Liver (tissue), 9 donors: ENCODE results near the gene ALKBH2. TPM values are rescaled to one million over a fixed set of nuclear protein-coding genes. Genes with fewer than 3 reads are reported as not detected.

Experiments used
- DNase-seq: peaks from one replicate; pipeline ENCODE4 v3.0.0-alpha.2; 2017; ENCODE audit warnings: low spot score
- H3K27ac ChIP-seq, 2 donors: one replicate each; pipeline ENCODE4 v1.7.0; 2013; ENCODE audit warnings: inconsistent platforms in 2 of 2, low read length in 2 of 2, control low read depth in 1 of 2, low read depth in 1 of 2, mild to moderate bottlenecking in 1 of 2
- H3K27me3 ChIP-seq, 4 donors: one replicate each; pipeline versions ENCODE4 v1.6.1 to v1.7.0; 2013; ENCODE audit warnings: low read length in 3 of 4, inconsistent platforms in 1 of 4, mild to moderate bottlenecking in 1 of 4, moderate library complexity in 1 of 4; ENCODE audit not compliant: control insufficient read depth in 4 of 4, insufficient read depth in 4 of 4
- H3K36me3 ChIP-seq, 4 donors: one replicate each; pipeline versions ENCODE4 v1.6.1 to v1.7.0; 2013; ENCODE audit warnings: low read length in 3 of 4, mild to moderate bottlenecking in 3 of 4, low read depth in 1 of 4, moderate library complexity in 1 of 4; ENCODE audit not compliant: control insufficient read depth in 4 of 4, insufficient read depth in 3 of 4
- H3K4me1 ChIP-seq, 4 donors: one replicate each; pipeline versions ENCODE4 v1.6.1 to v1.7.0; 2013; ENCODE audit warnings: low read length in 3 of 4, mild to moderate bottlenecking in 3 of 4, moderate library complexity in 1 of 4; ENCODE audit not compliant: control insufficient read depth in 4 of 4, insufficient read depth in 4 of 4
- H3K4me3 ChIP-seq, 3 donors: one replicate each; pipeline versions ENCODE4 v1.6.1 to v1.7.0; 2013; ENCODE audit warnings: low read length in 3 of 3, control low read depth in 1 of 3, low read depth in 1 of 3, mild to moderate bottlenecking in 1 of 3
- H3K9ac ChIP-seq, 2 donors: one replicate each; pipeline ENCODE4 v1.7.0; 2013; ENCODE audit warnings: low read length in 2 of 2, mild to moderate bottlenecking in 2 of 2, moderate library complexity in 2 of 2, control low read depth in 1 of 2, low read depth in 1 of 2
- H3K9me3 ChIP-seq, 4 donors: one replicate each; pipeline versions ENCODE4 v1.6.1 to v1.7.0; 2013; ENCODE audit warnings: low read length in 3 of 4; ENCODE audit not compliant: control insufficient read depth in 4 of 4
- ATF3 ChIP-seq: IDR thresholded peaks from 2 replicates; pipeline ENCODE4 v1.6.1; 2016; ENCODE audit warnings: antibody characterized with exemption
- CTCF ChIP-seq: fragments of 150-350 bp; IDR thresholded peaks from 2 replicates; pipeline ENCODE4 v1.5.1; 2017; ENCODE audit warnings: improper control_type of control experiment, low read depth, low read length; ENCODE audit not compliant: missing input control
- EGR1 ChIP-seq, 2 donors: IDR thresholded peaks; 2 replicates each; pipeline ENCODE4 v1.6.1; 2016 to 2018; ENCODE audit warnings: antibody characterized with exemption in 2 of 2, low read depth in 2 of 2
- FOXA1 ChIP-seq: IDR thresholded peaks from 2 replicates; pipeline ENCODE4 v1.6.1; 2016; ENCODE audit warnings: antibody characterized with exemption
- FOXA2 ChIP-seq: IDR thresholded peaks from 2 replicates; pipeline ENCODE4 v1.6.1; 2016; ENCODE audit warnings: antibody characterized with exemption
- GABPA ChIP-seq, 2 donors: IDR thresholded peaks in 1 of 2; conservative IDR thresholded peaks in 1 of 2; 2 replicates each; pipeline ENCODE4 v1.6.1; 2016; ENCODE audit warnings: antibody characterized with exemption in 2 of 2, mild to moderate bottlenecking in 1 of 2, moderate library complexity in 1 of 2
- HNF4A ChIP-seq, 2 donors: conservative IDR thresholded peaks; 2 replicates each; pipeline ENCODE4 v1.6.1; 2016; ENCODE audit warnings: antibody characterized with exemption in 2 of 2, mild to moderate bottlenecking in 2 of 2
- HNF4G ChIP-seq: IDR thresholded peaks from 2 replicates; pipeline ENCODE4 v1.6.1; 2016; ENCODE audit warnings: antibody characterized with exemption
- JUND ChIP-seq, 2 donors: IDR thresholded peaks; 2 replicates each; pipeline ENCODE4 v1.6.1; 2016; ENCODE audit warnings: antibody characterized with exemption in 2 of 2
- MAX ChIP-seq: IDR thresholded peaks from 2 replicates; pipeline ENCODE4 v1.6.1; 2016; ENCODE audit warnings: antibody characterized with exemption
- NR2F2 ChIP-seq: IDR thresholded peaks from 2 replicates; pipeline ENCODE4 v1.6.1; 2016; ENCODE audit warnings: antibody characterized with exemption
- RAD21 ChIP-seq, 2 donors: IDR thresholded peaks; 2 replicates each; pipeline ENCODE4 v1.6.1; 2016; ENCODE audit warnings: antibody characterized with exemption in 2 of 2, mild to moderate bottlenecking in 2 of 2
- REST ChIP-seq: IDR thresholded peaks from 2 replicates; pipeline ENCODE4 v1.6.1; 2016; ENCODE audit warnings: antibody characterized with exemption, mild to moderate bottlenecking
- RXRA ChIP-seq, 2 donors: IDR thresholded peaks; 2 replicates each; pipeline ENCODE4 v1.6.1; 2017 to 2018; ENCODE audit warnings: antibody characterized with exemption in 2 of 2, mild to moderate bottlenecking in 1 of 2
- SP1 ChIP-seq: IDR thresholded peaks from 2 replicates; pipeline ENCODE4 v1.6.1; 2018; ENCODE audit warnings: antibody characterized with exemption, mild to moderate bottlenecking
- TAF1 ChIP-seq: conservative IDR thresholded peaks from 2 replicates; pipeline ENCODE4 v1.6.1; 2016; ENCODE audit warnings: antibody characterized with exemption, mild to moderate bottlenecking
- YY1 ChIP-seq: IDR thresholded peaks from 2 replicates; pipeline ENCODE4 v1.6.1; 2016; ENCODE audit warnings: antibody characterized with exemption, mild to moderate bottlenecking
- ZBTB33 ChIP-seq: IDR thresholded peaks from 2 replicates; pipeline ENCODE4 v1.6.1; 2016; ENCODE audit warnings: antibody characterized with exemption
- WGBS: extraction: QIAGEN DNeasy Blood & Tissue Kit; methylation state at CpG from one replicate; pipeline ENCODE4 v1.1.7; 2013; 5-methylcytosine and 5-hydroxymethylcytosine counted together
- polyA plus RNA-seq, 2 donors: library from polyadenylated mRNA; stranded (reverse) in 1 of 2; unstranded in 1 of 2; fragments of 200-250 nt in 1 of 2; fragments of >200 nt in 1 of 2; fragmentation: Nextera tagmentation in 1 of 2; extraction: Ambion mirVana in 1 of 2; gene quantifications; one replicate each; pipeline versions ENCODE4 v1.2.1 to v1.2.3, GENCODE V29; 2013 to 2015
- total RNA-seq, 2 donors: library from RNA; depleted of rRNA; stranded (reverse); fragments of >200 nt; gene quantifications; one replicate each; pipeline ENCODE4 v1.2.3, GENCODE V29; 2014
- donor health status: healthy.
- donor health status: healthy.
- donor health status: healthy.
- donor health status: healthy.
- donor health status: healthy.

ALKBH2 gene
- total and polyA plus RNA-seq, 4 donors = 6.8 to 24.7 (median 19.9) TPM

- TF ChIP-seq HNF4A (conservative IDR thresholded peaks at IDR 0.05) (no peak), ZBTB33 (no peak)
- Histone ChIP-seq H3K27ac (peak overlapping the region; percentile 78 to 85), H3K36me3 (no peaks in the 10 kb centered on the region), H3K27me3 (no peaks in the 10 kb centered on the region), H3K4me3 (peak overlapping the region in 1 of 3 donors; percentile 18), H3K9me3 (no peaks in the 10 kb centered on the region), H3K9ac (peak overlapping the region in 1 of 2 donors; percentile 9), H3K4me1 (peaks cover 17 to 80% (median 72%) of the 10 kb centered on the region in 4 donors)
- DNase-seq = no peak
- WGBS = 53% methylated on average over 12 of the region's 12 CpGs
Observed at GRCh38 chr12:109116611-109116949, 23.3 kb upstream of the ALKBH2 start.

- Histone ChIP-seq H3K9me3 (no peaks in the 10 kb centered on the region), H3K4me3 (peak within 1 kb of the TSS in 1 of 3 donors; percentile 18), H3K9ac (peak within 1 kb of the TSS in 1 of 2 donors; percentile 47)
Observed at GRCh38 chr12:109115758-109116610, 22.7 kb upstream of the ALKBH2 start, which contains the start of gene ACACB. Gene ACACB (plus strand): TSS chr12:109116587. CDS start chr12:109139406, 22,819 bp downstream.

More at GRCh38 chr12:109115758-109116610, 22.7 kb upstream of the ALKBH2 start, which contains the start of gene ACACB:
- H3K4me1 ChIP-seq = peaks cover 15 to 80% (median 70%) of the 10 kb centered on the region in 4 donors
- no peaks in the 10 kb centered on the region for H3K27me3 ChIP-seq
- peak; percentile 53 for DNase-seq
- peak within 1 kb of the TSS; percentile 78 to 85 for H3K27ac ChIP-seq
- no peaks in the 10 kb centered on the region for H3K36me3 ChIP-seq
- TF ChIP-seq NR2F2 (peak; percentile 83), EGR1 (IDR thresholded peaks at IDR 0.05; ENCODE audit: low read depth in 2 of 2) (no peak), REST (peak; percentile 90), RAD21 (IDR thresholded peaks at IDR 0.05) (peak; percentile 47 to 58), HNF4G (peak; percentile 70), CTCF (no peak), GABPA (IDR thresholded peaks at IDR 0.05 in 1 of 2, conservative IDR thresholded peaks at IDR 0.05 in 1 of 2) (peak in 1 of 2 donors; percentile 23), ZBTB33 (peak; percentile 68), JUND (IDR thresholded peaks at IDR 0.05) (peak; percentile 8 to 33), YY1 (peak; percentile 82), MAX (peak; percentile 88), ATF3 (peak; percentile 33), FOXA2 (peak; percentile 10), TAF1 (peak; percentile 82), SP1 (peak; percentile 99), FOXA1 (peak; percentile 16), HNF4A (conservative IDR thresholded peaks at IDR 0.05) (peak; percentile 74 to 79), RXRA (IDR thresholded peaks at IDR 0.05) (peak; percentile 90 to 97)
- 20% methylated on average over 14 of the region's 14 CpGs for WGBS
